Esophagus squamous epithelium (tissue), 5 donors: ENCODE data around the gene KIAA1191. TPM values are rescaled to one million over a fixed set of nuclear protein-coding genes. Genes with fewer than 3 reads are reported as not detected.

Source experiments
- DNase-seq: peaks from one replicate; lab custom pipeline; 2025; lab: John Stamatoyannopoulos, UW
- H3K27ac ChIP-seq, 4 donors: fragments of 200-600 bp; sonication (generic); one replicate each; pipeline ENCODE4 v1.5.1; 2016 to 2019; ENCODE audit warnings: mild to moderate bottlenecking in 1 of 4
- H3K27me3 ChIP-seq, 4 donors: fragments of 200-600 bp; sonication (generic); 1 replicate in 3 of 4; 2 replicates in 1 of 4; pipeline versions ENCODE4 v1.5.1 to v1.6.0; 2017 to 2021; ENCODE audit warnings: antibody characterized with exemption in 1 of 4
- H3K36me3 ChIP-seq, 3 donors: fragments of 200-600 bp; sonication (generic); one replicate each; pipeline ENCODE4 v1.5.1; 2016 to 2019
- H3K4me1 ChIP-seq, 3 donors: fragments of 200-600 bp; sonication (generic); one replicate each; pipeline ENCODE4 v1.5.1; 2017 to 2019
- H3K4me3 ChIP-seq, 4 donors: fragments of 200-600 bp; sonication (generic); 1 replicate in 3 of 4; 2 replicates in 1 of 4; pipeline ENCODE4 v1.5.1; 2016 to 2019; ENCODE audit warnings: mild to moderate bottlenecking in 2 of 4, moderate library complexity in 1 of 4
- H3K9me3 ChIP-seq, 3 donors: fragments of 200-600 bp; sonication (generic); one replicate each; pipeline ENCODE4 v1.5.1; 2016 to 2019
- POLR2A ChIP-seq, 4 donors: fragments of 450-650 bp; IDR thresholded peaks; one replicate each; pipeline ENCODE4 v1.6.1; 2017; ENCODE audit warnings: antibody characterized with exemption in 4 of 4, mild to moderate bottlenecking in 4 of 4, moderate library complexity in 3 of 4
- WGBS, 2 donors: methylation state at CpG; one replicate each; pipeline ENCODE4 v1.1.5; 2018; 5-methylcytosine and 5-hydroxymethylcytosine counted together
- intact Hi-C: fragments of 100-400 bp; cut with DNase I; formaldehyde crosslinking; loops from one replicate; pipeline ENCODE4 v1.15.0; 2022
- total RNA-seq, 4 donors: library from RNA; depleted of rRNA; stranded (reverse); fragments of >200 nt; gene quantifications; one replicate each; pipeline ENCODE4 v1.1.0, GENCODE V29; 2016
- TF ChIP-seq, protein P1 (sequence below), 6 experiments: fragments of 450-650 bp in 4 of 6; fragments of 200-600 bp in 2 of 6; sonication (generic) in 2 of 6; IDR thresholded peaks; one replicate each; pipeline ENCODE4 v1.5.1; 2016 to 2019; ENCODE audit warnings: antibody characterized with exemption in 6 of 6, mild to moderate bottlenecking in 4 of 6, moderate library complexity in 4 of 6
- donor health status: DM: yes; HTN: yes; CAD: no.

Gene KIAA1191
- total RNA-seq, 4 donors from 2014 or later: 57.0 to 99.9 (median 73.7) TPM

DNA sequence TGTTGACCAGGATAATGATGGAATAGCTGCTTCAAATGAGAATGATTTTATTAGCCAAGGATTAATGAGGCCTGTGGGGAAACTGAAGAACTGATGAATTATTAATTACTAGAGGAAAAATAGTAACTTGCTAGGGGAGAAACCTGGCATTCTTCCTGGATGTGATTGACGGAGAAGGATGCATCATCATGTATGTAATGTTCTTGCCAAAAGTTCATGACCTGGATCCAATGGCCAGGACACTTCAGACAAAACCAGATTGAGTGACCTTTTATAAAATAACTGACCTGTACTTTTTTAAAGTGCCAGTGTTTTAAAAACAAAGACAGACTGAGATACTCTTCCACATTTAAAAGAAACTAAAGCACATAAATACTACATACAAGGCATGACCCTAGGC is 23.7 kb downstream of the KIAA1191 start:
- DNase-seq: no peak
- Histone ChIP-seq H3K27me3 (no peaks in the 10 kb centered on the region), H3K4me1 (no peaks in the 10 kb centered on the region), H3K4me3 (no peak overlapping the region), H3K36me3 (peaks cover 0 to 65% (median 0%) of the 10 kb centered on the region in 3 donors), H3K27ac (no peak overlapping the region), H3K9me3 (peaks cover 0 to 7% (median 0%) of the 10 kb centered on the region in 3 donors)
- intact Hi-C loops: no loop called here
- no peak for TF ChIP-seq POLR2A (IDR thresholded peaks at IDR 0.05)
- TF ChIP-seq, protein P1, sequence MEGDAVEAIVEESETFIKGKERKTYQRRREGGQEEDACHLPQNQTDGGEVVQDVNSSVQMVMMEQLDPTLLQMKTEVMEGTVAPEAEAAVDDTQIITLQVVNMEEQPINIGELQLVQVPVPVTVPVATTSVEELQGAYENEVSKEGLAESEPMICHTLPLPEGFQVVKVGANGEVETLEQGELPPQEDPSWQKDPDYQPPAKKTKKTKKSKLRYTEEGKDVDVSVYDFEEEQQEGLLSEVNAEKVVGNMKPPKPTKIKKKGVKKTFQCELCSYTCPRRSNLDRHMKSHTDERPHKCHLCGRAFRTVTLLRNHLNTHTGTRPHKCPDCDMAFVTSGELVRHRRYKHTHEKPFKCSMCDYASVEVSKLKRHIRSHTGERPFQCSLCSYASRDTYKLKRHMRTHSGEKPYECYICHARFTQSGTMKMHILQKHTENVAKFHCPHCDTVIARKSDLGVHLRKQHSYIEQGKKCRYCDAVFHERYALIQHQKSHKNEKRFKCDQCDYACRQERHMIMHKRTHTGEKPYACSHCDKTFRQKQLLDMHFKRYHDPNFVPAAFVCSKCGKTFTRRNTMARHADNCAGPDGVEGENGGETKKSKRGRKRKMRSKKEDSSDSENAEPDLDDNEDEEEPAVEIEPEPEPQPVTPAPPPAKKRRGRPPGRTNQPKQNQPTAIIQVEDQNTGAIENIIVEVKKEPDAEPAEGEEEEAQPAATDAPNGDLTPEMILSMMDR (IDR thresholded peaks at IDR 0.05): no peak
- 25 to 46% methylated on average over 1 of the region's 1 CpG for WGBS, 2 donors

DNA sequence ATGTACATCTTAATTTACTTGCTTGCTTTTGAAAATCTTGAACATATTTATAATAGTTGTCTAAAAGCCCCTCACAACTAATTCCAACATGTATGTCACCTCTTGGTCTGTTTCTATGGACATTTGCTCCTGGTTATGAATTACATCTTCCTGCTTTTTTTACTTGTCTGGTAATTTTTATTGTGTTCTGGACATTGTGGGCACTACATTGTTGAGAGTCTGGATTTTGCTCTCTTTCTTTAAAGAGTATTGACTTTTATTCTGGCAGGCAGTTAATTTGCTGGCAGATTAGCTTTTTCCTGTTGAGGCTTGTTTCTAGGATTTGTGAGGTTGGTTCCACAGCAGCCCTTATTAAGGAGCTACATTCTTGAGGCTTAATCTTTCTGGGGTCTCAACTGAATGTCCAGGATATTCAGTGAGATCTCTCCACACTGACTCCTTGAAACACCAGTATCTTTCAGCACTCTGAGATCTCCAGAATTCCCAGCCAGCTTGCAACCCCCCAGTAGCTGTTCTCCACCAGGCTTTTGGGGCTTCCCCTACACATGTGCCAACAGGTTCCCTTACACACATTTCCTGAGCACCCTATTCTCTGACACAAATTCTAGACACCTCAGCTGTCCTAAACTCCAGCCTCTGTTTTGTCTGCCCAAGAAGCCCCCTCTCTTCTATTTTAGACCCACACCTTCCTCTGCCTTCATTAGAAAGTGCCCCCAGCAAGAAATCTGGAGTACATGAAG is 27.4 kb downstream of the KIAA1191 start:
- peaks cover 0 to 48% (median 0%) of the 10 kb centered on the region in 3 donors for H3K36me3 ChIP-seq
- no peak for DNase-seq
- H3K4me3 ChIP-seq: no peak overlapping the region
- no peak for TF ChIP-seq POLR2A (IDR thresholded peaks at IDR 0.05)
- TF ChIP-seq, protein P1 (IDR thresholded peaks at IDR 0.05): no peak
- no peaks in the 10 kb centered on the region for H3K4me1 ChIP-seq
- intact Hi-C loops: no loop called here
- peaks cover 0 to 7% (median 0%) of the 10 kb centered on the region in 3 donors for H3K9me3 ChIP-seq
- no peak overlapping the region for H3K27ac ChIP-seq
- H3K27me3 ChIP-seq: no peaks in the 10 kb centered on the region

GRCh38 chr5:176320577-176320976 is 41.0 kb downstream of the KIAA1191 start:
- H3K36me3 ChIP-seq: peaks cover 0 to 48% (median 4%) of the 10 kb centered on the region in 3 donors
- peaks cover 0 to 19% (median 0%) of the 10 kb centered on the region in 3 donors for H3K4me1 ChIP-seq
- no peak for TF ChIP-seq POLR2A (IDR thresholded peaks at IDR 0.05)
- TF ChIP-seq, protein P1 (IDR thresholded peaks at IDR 0.05): no peak
- intact Hi-C loops: no loop called here
- DNase-seq: no peak
- no peaks in the 10 kb centered on the region for H3K27me3 ChIP-seq
- no peak overlapping the region for H3K4me3 ChIP-seq
- no peak overlapping the region for H3K27ac ChIP-seq
- no peaks in the 10 kb centered on the region for H3K9me3 ChIP-seq
- 92 to 97% methylated on average over 3 of the region's 3 CpGs for WGBS, 2 donors

DNA sequence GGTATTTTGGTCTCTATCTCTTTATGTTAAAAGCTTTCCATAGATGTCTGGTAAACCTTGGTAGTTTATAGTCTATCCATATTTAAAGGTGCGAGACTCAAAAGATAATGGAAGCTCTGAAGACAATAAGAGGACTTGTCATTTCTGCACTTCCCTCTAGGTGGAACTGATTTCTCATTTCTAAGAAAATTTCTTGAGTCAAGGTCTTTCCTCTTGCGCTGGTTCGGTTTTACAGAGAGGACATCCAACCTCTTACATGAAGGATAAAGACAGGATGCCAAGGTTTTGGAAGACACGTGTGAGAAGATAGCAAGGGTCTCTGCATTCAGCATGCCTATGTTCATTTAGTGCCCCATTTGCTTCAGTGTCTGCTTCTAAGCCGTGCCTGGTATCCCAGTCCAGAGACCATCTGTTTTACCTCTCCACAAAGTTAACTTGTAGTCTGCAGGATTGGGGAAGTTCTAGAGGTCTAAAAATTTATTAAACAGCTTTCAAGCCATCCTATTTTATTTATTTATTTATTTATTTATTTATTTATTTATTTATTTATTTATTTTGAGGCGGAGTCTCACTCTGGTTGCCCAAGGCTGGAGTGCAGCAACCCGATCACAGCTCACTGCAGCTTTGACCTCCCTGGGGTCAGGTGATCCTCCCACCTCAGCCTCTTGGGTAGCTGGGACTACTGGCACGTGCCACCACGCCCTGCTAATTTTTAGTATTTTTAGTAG is 41.6 kb downstream of the KIAA1191 start:
- H3K36me3 ChIP-seq: peaks cover 0 to 48% (median 7%) of the 10 kb centered on the region in 3 donors
- no peak for DNase-seq
- H3K4me3 ChIP-seq: no peak overlapping the region
- H3K27ac ChIP-seq: no peak overlapping the region
- 88 to 90% methylated on average over 7 to 9 of the region's 9 CpGs for WGBS, 2 donors
- no peaks in the 10 kb centered on the region for H3K9me3 ChIP-seq
- intact Hi-C loops: no loop called here
- H3K4me1 ChIP-seq: peaks cover 0 to 19% (median 0%) of the 10 kb centered on the region in 3 donors
- H3K27me3 ChIP-seq: no peaks in the 10 kb centered on the region
- TF ChIP-seq POLR2A (IDR thresholded peaks at IDR 0.05): no peak
- TF ChIP-seq, protein P1 (IDR thresholded peaks at IDR 0.05): peak in 2 of 6 experiments; percentile 16 to 20
